HG02938 (cell line): Measurements from ENCODE around the gene ZNF74.
"Not testable (repeated sequence)": the region's sequence is repeated elsewhere in the genome, so short reads cannot be mapped to it uniquely, and the experiment has no call there.

Source experiments
- ATAC-seq: cut with Tn5 transposase; IDR thresholded peaks from one replicate; pipeline ENCODE4 v1.9.1; 2021; ENCODE audit warnings: mild to moderate bottlenecking, moderate library complexity; ENCODE audit not compliant: unreplicated experiment

The ZNF74 gene

DNA sequence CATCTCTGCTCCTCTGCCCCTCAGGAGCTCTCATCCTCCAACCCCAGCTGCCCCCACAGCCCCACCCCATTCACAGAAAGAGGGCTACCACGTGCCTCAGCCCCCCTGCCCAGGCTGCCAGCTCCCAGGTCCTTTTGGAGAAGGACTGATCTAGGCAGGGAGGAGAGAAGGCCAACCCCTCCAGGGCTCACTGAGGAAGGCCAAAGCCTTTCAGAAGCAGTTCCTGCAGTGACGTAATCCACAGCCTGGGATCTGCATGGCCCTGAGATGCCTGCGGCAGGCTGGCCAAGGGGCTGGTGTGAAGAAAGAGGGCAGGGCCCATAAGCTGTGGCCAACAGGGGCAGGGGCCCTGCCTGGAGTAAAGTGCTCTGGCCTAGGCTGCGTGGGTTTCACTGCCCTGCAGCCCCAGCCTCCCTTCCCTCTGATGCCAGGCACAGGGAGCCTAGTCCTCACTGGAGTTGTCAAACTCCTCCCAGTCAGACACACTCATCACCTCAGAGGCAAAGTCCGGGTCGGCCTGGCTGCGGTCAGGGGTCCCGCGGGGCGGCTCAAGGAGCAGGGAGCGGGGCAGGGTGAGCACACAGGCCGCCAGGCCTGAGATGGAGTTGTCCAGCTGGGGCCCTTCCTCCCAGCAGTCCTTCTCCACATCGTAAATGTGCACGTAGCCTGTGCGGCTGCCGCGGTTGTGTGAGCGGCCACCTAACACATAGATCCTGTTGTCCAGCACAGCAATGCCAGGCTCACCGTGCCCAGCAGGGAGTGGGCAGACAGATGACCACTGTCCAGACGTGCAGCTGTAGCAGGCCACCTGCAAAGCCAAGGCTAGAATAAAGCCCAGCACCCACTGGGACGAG is 47.9 kb downstream of the ZNF74 start:
- ATAC-seq: no peak

- no peak for ATAC-seq
Measured at GRCh38 chr22:20442485-20443284, 48.7 kb downstream of the ZNF74 start.

DNA sequence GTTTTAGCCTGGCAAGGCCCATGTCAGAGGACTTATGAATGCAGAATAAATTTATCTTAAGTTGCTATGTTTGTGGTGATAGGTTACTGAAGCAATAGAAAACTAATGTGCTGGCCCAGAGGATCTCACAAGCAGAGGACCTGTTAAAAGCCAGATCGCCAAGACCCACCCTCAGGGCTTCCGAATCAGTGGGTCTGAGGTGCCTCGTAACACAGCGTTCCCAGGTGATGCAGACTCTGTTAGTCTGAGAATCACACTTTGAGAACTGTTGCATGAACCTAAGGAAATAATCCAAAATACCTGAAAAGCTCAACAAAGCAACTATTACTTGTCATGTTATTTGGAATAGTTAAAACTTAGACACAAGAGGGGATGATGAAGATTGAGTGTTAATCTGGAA is 50.4 kb downstream of the ZNF74 start:
- ATAC-seq: no peak

GRCh38 chr22:20446383-20446970 is 52.5 kb downstream of the ZNF74 start:
- no peak for ATAC-seq

DNA sequence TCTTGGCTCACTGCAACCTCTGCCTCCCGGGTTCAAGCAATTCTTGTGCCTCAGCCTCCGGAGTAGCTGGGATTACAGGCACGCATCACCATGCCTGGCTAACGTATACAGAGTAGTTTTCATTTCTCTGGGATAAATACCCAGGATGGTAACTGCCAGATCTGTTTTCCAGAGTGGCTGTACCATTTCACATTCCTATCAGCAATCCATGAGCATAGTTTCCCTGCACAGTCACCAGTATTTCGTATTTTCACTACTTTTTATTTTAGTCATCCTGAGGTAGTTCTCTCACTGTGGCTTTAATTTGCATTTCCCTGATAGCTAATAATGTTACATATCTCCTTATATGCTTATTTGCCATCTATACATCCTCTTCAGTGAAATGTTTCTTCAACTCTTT is 54.7 kb downstream of the ZNF74 start:
- no peak for ATAC-seq

GRCh38 chr22:20449819-20450550 is 56.0 kb downstream of the ZNF74 start:
- ATAC-seq: no peak

DNA sequence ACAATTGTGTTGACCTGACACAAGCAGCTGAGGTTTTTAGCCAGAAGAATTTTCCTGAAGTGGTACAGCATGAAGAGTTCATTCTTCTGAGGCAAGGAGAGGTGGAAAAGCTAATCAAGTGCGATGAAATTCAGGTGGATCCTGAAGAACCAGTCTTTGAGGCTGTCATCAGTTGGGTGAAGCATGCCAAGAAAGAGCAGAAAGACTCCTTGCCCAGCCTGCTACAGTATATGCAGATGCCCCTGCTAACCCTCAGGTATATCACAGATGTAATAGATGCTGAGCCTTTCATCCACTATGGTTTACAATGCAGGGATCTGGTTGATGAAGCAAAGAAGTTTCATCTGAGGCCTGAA is 56.6 kb downstream of the ZNF74 start:
- ATAC-seq: no peak

- not testable (repeated sequence) for ATAC-seq
Measured at GRCh38 chr22:20451129-20451778, 57.3 kb downstream of the ZNF74 start.

GRCh38 chr22:20451920-20452319 is 58.0 kb downstream of the ZNF74 start:
- no peak for ATAC-seq

- no peak for ATAC-seq
Measured at GRCh38 chr22:20453222-20453621, 59.3 kb downstream of the ZNF74 start.

- ATAC-seq: no peak
Measured at GRCh38 chr22:20455709-20456063, 61.7 kb downstream of the ZNF74 start.

- ATAC-seq: no peak
Measured at GRCh38 chr22:20456064-20456721, 62.2 kb downstream of the ZNF74 start.

DNA sequence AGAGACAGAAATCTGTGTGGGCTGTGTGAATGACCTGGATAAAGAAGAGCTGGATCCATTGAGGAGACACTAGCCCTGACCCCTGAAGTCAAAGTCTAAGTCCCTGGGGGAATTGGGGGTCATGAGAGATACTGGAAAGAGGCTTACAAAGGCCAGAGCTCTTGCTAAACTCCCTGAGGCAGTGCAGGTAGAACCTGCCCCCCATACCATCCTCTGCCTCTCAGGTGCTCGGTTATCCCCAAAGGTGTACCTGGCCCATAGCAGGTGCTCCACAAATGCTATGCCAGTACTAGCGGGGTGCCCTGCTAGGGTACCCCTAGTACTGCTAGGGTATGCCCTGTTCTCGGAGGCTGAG is 62.7 kb downstream of the ZNF74 start:
- ATAC-seq: no peak

- ATAC-seq: no peak
Measured at GRCh38 chr22:20457506-20458240, 63.7 kb downstream of the ZNF74 start.
